ENCODE measurements around the gene RASL11B.

GRCh38 chr4:52856801-52857200 lies 5.3 kb upstream of the RASL11B start:
- TF ChIP-seq CTCF (IDR thresholded peaks at IDR 0.05) (no peak), POLR2A (IDR thresholded peaks at IDR 0.05) (no peak), POLR2AphosphoS5 (IDR thresholded peaks at IDR 0.05) (no peak), EP300 (IDR thresholded peaks at IDR 0.05) (no peak)
